ENCODE results near the gene FAM193A.
"Not testable (repeated sequence)": the region's sequence is repeated elsewhere in the genome, so short reads cannot be mapped to it uniquely, and the experiment has no call there.

The FAM193A gene

GRCh38 chr4:2514944-2515343 is 21.5 kb upstream of the FAM193A start:
- not testable (repeated sequence) for DNase-seq (ENCODE audit: low read depth in 3 of 3)

GRCh38 chr4:2515830-2516550 is 20.5 kb upstream of the FAM193A start:
- DNase-seq (ENCODE audit: low read depth in 3 of 3), result no peak

- DNase-seq (ENCODE audit: low read depth in 3 of 3), result no peak
These were observed 19.8 kb upstream of the FAM193A start for GRCh38 chr4:2516635-2517034.

DNA sequence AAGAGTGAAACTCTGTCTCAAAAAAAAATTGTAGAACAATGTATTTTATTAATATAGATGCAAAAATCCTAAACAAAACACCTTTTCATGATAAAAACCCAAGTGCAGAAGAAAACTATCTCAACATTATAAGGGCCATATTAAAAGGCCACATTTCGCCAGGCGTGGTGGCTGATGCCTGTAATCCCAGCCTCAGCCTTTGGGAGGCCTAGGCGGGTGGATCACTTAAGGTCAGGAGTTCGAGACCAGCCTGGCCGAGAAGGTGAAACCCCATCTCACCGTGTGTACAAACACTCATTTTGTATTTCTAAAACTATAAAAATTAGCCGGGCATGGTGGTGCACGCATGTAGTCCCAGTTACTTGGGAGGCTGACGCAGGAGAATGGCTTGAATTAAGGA is 9.9 kb upstream of the FAM193A start:
- DNase-seq (ENCODE audit: low read depth in 3 of 3), result no peak

GRCh38 chr4:2534904-2535375 is 1.5 kb upstream of the FAM193A start:
- DNase-seq (ENCODE audit: low read depth in 3 of 3), result no peak

DNA sequence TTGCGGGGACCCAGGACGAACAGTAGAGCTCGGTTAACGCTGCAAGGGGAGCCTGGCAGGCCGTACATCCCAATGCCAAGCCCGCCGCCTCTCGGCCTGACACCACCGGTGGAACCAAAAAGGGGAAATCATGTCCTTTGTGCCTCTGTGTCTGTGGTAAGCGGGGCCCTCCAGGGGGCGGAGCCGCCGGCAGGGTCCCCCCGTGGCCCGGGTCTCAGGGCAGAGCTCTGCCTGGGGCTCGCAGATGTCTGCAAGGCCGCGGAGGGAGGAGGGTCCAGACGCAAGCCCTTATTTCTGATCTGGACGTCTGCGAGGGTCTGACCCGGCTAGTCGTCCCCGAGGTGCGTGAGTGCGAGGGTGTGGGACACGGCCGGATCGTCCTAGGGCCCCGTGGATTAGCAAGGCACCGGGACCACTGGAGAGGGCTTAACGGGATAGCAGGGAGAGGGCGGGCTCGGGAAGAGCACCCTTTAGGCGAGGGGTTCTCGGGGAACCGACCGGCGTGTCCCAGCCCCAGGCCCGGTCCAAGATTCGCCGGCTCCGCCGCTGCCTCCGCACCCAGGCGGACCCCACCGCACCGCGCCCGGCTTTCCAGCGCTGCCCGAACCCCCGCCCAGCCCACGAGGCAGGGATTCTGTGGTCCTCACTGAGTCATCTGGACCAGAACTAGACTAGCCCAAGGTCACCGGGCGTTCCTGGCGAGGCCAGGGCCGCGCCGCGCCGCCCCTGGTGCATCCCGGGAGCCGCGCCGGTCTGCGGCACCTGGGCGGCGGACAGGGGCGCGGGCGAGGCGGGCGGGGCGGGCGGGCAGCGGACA is 863 bp upstream of the FAM193A start:
- DNase-seq (ENCODE audit: low read depth in 3 of 3), result peak; percentile 17 to 38 (median 24)

DNA sequence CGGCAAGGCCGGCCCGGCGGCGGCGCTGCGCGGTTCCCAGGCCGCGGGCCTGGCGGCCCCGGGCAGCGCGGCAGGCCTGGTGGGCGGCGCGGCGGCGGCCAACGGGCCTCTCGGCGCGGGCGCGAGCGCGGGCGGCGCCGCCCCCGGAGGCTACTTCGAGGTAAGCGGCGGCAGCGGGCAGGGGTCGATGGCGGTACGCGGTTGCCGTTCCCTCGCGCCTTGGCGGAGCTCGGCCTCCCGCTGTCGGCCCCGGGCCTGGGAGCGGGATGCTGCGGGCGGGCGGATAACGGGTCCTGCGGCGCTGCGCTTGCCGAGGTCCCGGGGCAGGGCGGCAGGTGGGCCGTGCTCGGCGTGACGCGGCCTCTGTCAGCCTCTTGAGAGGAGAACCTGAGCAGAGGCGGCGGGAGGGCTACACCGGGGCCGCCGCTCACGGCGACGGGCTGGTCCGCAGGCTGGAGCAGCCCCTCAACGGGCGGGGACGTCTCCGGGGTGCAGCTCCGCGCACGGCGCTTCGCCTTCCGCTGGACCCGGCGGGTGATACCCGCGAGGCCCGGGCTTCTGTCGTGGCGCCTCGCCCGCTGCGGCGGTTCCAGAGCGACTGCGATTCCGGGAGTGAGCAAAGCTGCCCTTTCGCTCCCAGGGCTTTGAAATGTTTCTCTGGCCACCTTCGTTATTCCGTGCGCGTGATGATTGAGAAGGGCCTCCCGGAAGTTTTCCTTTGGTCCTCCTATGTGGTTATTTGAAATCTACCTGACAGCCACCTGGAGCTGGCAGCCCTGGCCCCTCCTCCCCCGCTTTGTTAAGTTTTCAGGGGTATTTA is 774 bp downstream of the FAM193A start:
- DNase-seq (ENCODE audit: low read depth in 3 of 3), result peak; percentile 11 to 48 (median 29)

GRCh38 chr4:2543580-2544191 is 7.2 kb downstream of the FAM193A start:
- DNase-seq (ENCODE audit: low read depth in 3 of 3), result not testable (repeated sequence)

GRCh38 chr4:2545321-2546013 is 9.0 kb downstream of the FAM193A start:
- no peak for DNase-seq (ENCODE audit: low read depth in 3 of 3)

GRCh38 chr4:2546286-2546823 is 9.9 kb downstream of the FAM193A start:
- DNase-seq (ENCODE audit: low read depth in 3 of 3), result no peak

DNA sequence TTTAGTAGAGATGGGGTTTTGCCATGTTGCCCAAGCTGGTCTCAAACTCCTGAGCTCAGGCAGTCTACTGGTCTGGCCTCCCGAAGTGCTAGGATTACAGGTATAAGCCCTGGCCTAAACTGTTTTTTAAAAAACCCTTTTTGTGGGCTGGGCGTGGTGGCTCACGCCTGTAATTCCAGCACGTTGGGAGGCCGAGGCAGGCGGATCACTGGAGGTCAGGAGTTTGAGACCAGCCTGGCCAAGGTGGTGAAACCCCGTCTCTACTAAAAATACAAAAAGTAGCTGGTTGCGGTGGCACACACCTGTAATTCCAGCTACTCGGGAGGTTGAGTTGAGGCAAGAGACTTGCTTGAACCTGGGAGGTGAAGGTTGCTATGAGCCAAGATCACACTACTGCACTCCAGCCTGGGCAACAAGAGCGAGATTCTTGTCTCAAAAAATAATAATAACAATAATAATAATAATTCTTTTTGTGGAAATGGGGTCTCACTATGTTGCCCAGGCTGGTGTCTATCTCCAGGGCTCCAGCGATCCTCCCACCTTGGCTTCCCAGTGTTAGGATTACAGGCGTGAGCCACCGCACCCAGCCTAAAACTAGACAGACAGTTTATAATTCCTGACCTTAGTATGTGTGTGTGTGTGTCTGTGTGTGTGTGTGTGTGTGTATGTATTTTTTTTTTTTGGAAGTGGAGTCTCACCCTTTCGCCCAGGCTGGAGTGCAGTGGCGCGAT is 10.7 kb downstream of the FAM193A start:
- DNase-seq (ENCODE audit: low read depth in 3 of 3), result not testable (repeated sequence)

DNA sequence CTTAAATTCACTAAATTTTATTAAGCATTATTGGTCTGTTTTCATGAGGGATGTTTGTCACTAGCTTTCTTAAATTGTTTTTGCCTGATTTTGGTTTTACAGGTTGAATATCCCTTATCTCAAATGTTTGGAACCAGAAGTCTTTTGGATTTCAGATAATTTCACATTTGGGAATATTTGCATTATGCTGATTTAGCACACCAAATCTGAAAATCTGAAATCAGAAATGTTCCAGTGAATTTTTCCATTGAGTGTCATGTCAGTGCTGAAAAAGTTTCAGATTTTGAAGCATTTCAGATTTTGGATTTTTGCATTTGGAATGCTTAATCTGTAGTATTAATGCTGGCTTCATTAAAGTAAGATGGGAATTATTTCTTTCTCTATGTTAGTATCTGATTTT is 14.7 kb downstream of the FAM193A start:
- no peak for DNase-seq (ENCODE audit: low read depth in 3 of 3)

DNA sequence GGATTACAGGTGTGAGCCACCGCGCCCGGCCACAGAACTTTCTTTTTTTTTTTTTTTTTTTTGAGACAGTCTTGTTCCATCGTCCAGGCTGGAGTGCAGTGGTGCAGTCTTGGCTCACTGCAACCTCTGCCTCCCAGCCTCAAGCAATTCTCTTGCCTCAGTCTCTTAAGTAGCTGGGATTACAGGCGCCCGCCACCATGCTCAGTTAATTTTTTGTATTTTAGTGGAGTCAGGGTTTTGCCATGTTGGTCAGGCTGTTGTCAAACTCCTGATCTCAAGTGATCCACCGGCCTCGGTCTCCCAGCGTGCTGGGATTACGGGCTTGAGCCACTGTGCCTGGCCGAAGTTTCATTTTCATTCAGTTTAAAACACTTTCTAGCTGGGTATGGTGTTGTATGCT is 16.4 kb downstream of the FAM193A start:
- no peak for DNase-seq (ENCODE audit: low read depth in 3 of 3)

GRCh38 chr4:2558301-2558700 is 21.9 kb downstream of the FAM193A start:
- no peak for DNase-seq (ENCODE audit: low read depth in 3 of 3)

- DNase-seq (ENCODE audit: low read depth in 3 of 3), result no peak
These were observed 23.7 kb downstream of the FAM193A start for GRCh38 chr4:2560167-2560566.

DNA sequence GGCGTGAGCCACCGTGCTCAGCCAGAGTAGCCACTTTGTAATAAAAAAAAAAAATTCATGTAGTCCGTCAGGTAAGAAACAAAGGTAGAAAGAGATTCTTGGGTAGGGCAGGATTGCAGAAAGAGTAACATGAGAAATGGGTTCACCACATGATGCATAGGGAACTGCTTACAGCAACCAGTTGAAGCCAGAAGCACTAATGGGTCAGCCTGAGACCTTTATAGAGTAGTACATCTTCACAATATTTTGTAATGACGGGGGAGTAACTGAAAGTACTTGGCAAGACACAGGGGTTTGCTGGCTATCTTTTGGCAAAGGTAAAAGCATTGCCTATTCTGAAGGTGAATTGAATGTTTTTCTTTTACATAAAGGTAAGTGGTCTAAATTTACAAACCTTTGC is 29.1 kb downstream of the FAM193A start:
- DNase-seq (ENCODE audit: low read depth in 3 of 3), result no peak

DNA sequence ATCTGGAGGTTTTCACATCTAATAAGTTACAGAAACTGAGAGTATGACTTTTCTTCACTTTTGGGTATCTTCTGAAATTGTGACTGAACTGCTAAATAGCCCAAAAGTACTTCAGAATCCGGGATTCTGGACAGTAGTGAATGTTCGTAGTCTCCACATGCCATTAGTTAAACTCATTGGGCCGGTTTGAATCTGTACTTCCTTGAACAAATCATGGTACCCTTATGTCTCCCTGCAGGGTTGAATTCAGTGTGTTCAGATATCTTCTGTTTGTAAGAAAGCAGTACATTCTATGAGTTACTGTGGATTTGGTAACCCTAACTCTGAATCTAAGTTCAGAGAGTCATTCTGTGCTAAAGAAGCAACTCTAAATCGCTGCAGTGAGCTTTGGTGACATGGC is 33.6 kb downstream of the FAM193A start:
- DNase-seq (ENCODE audit: low read depth in 3 of 3), result no peak

- peak; percentile 14 to 55 (median 42) for DNase-seq (ENCODE audit: low read depth in 3 of 3)
These were observed 34.2 kb downstream of the FAM193A start for GRCh38 chr4:2570551-2571222.

DNA sequence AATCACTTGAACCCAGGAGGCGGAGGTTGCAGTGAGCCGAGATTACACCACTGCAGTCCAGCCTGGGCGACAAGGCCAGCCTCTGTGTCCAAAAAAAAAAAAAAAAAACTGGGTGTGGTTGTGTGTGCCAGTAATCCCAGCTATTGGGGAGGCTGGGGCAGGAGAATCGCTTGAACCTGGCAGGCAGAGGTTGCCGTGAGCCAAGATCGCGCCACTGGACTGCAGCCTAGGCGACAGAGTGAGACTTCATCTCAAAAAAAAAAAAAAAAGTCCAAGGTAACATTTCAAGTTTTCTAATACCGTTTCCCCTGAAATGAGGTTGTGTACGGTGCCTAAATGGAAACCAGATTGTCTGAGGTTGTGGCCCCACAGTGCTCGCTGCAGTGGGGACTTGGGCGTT is 35.6 kb downstream of the FAM193A start:
- DNase-seq (ENCODE audit: low read depth in 3 of 3), result no peak

GRCh38 chr4:2572866-2573265 is 36.4 kb downstream of the FAM193A start:
- no peak for DNase-seq (ENCODE audit: low read depth in 3 of 3)

Data from stimulated activated CD4-positive, alpha-beta T cell treated with anti-CD3 and anti-CD28 coated beads, TNF-alpha, amount 100 ng/mL, for 48 hours (primary cell).